Measurements from ENCODE around the gene CD300E.
A peak's percentile ranks its signal among the peaks of the same experiment; 100 is the strongest.

Gene CD300E

DNA sequence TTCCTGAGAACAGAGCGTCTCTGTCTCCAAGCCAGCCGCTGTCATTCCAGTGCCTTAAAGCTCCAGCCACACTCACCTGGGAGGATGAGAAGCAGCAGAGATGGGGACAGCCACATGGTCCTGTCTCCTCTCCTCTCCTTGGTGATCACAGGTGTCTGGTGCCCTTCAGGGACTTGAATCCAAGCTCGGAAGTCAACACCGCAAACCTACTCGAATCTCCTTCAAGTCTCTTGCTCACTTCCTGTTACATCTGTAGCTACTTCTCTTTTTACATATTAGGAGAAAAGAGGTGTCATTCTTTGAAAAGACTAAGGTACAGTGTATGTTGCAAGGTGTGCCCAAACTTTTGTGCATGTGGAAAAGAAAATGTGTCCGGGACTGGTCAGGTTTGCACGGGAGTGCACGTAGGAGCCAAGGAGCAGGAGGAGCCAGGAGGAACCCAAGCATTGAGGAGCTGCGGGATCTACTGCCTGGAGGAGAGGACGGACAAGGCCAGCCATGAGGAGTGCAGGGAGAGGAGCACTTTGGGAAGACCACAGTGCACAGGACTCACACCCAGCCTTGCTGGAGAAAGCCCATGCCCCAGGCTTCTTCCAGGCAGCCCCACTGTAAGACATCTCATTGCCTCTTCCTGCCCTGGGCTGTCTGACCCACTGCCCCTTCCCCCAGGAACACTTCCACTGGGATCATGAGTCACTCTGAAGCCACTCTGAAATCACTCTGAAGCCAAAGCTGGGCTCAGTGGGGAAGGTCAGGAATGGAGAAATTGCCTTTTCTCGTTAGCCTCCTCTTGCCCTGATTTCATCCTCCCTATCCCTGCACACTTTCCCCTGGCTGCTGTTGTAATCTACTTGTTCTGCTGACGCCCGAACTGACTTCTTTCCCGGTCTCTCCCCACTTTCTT lies 31.2 kb downstream of the CD300E start, which contains the start of gene CD300LD:
CD300LD (minus strand) TSS at position 197 of the 904 bp plus-strand sequence; CDS start at position 116, 81 bp downstream.
- H2AFZ ChIP-seq (ENCODE audit: low read depth, low read length) = no peak within 1 kb of the TSS
- H3K9ac ChIP-seq (ENCODE audit: low read length) = no peak within 1 kb of the TSS
- peak within 1 kb of the TSS; percentile 53 for H3K4me2 ChIP-seq (ENCODE audit: low read length)
- no peaks in the 10 kb centered on the region for H3K36me3 ChIP-seq (replicated peaks; ENCODE audit: low read depth, low read length)
- peaks cover 38% of the 10 kb centered on the region for H3K27me3 ChIP-seq (ENCODE audit: low read depth, low read length)
- H3K79me2 ChIP-seq (ENCODE audit: low read length) = no peaks in the 10 kb centered on the region
- TF ChIP-seq, protein P1, sequence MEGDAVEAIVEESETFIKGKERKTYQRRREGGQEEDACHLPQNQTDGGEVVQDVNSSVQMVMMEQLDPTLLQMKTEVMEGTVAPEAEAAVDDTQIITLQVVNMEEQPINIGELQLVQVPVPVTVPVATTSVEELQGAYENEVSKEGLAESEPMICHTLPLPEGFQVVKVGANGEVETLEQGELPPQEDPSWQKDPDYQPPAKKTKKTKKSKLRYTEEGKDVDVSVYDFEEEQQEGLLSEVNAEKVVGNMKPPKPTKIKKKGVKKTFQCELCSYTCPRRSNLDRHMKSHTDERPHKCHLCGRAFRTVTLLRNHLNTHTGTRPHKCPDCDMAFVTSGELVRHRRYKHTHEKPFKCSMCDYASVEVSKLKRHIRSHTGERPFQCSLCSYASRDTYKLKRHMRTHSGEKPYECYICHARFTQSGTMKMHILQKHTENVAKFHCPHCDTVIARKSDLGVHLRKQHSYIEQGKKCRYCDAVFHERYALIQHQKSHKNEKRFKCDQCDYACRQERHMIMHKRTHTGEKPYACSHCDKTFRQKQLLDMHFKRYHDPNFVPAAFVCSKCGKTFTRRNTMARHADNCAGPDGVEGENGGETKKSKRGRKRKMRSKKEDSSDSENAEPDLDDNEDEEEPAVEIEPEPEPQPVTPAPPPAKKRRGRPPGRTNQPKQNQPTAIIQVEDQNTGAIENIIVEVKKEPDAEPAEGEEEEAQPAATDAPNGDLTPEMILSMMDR (IDR thresholded peaks at IDR 0.05; ENCODE audit: low read depth, low read length) = no peak
- no peak for TF ChIP-seq EZH2phosphoT487 (IDR thresholded peaks at IDR 0.05; ENCODE audit: low read depth)
- no peaks in the 10 kb centered on the region for H3K9me3 ChIP-seq (ENCODE audit: insufficient read depth, low read length)
- H3K4me3 ChIP-seq (ENCODE audit: low read length) = peak within 1 kb of the TSS; percentile 43
- H3K27ac ChIP-seq (ENCODE audit: low read length) = no peak within 1 kb of the TSS
- H3K4me1 ChIP-seq (ENCODE audit: low read length) = peaks cover 14% of the 10 kb centered on the region
- H4K20me1 ChIP-seq (ENCODE audit: insufficient read depth, low read length) = no peaks in the 10 kb centered on the region

DNA sequence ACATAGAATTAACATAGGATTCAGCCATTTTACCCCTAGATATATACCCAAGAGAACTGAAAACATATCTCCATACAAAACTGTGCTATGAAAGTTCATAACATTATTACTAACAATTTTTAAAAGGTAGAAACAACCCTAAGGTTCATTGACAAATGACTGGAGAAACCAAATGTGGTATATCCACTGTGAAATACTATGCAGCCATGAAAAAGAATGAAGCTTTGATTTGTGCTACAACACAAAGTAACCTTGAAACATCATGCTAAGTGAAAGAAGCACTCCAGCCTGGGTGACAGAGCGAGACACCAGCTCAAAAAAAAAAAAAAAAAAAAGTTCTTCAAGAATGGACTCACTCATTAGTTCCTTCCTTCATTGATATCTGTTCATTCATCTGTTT lies 32.0 kb downstream of the CD300E start:
- Histone ChIP-seq H3K4me2 (ENCODE audit: low read length) (no peak overlapping the region), H3K79me2 (ENCODE audit: low read length) (no peaks in the 10 kb centered on the region), H3K36me3 (replicated peaks; ENCODE audit: low read depth, low read length) (no peaks in the 10 kb centered on the region), H3K4me1 (ENCODE audit: low read length) (peaks cover 9% of the 10 kb centered on the region), H3K4me3 (ENCODE audit: low read length) (no peak overlapping the region), H2AFZ (ENCODE audit: low read depth, low read length) (no peak overlapping the region), H3K27me3 (ENCODE audit: low read depth, low read length) (peaks cover 37% of the 10 kb centered on the region), H3K9me3 (ENCODE audit: insufficient read depth, low read length) (no peaks in the 10 kb centered on the region), H4K20me1 (ENCODE audit: insufficient read depth, low read length) (no peaks in the 10 kb centered on the region), H3K9ac (ENCODE audit: low read length) (no peak overlapping the region), H3K27ac (ENCODE audit: low read length) (no peak overlapping the region)
- no peak for TF ChIP-seq EZH2phosphoT487 (IDR thresholded peaks at IDR 0.05; ENCODE audit: low read depth)
- TF ChIP-seq, protein P1 (IDR thresholded peaks at IDR 0.05; ENCODE audit: low read depth, low read length) = no peak

GRCh38 chr17:74585711-74586110 lies 37.8 kb downstream of the CD300E start:
- TF ChIP-seq, protein P1 (IDR thresholded peaks at IDR 0.05; ENCODE audit: low read depth, low read length) = no peak
- TF ChIP-seq EZH2phosphoT487 (IDR thresholded peaks at IDR 0.05; ENCODE audit: low read depth) = no peak
- Histone ChIP-seq H2AFZ (ENCODE audit: low read depth, low read length) (no peak overlapping the region), H3K9ac (ENCODE audit: low read length) (no peak overlapping the region), H3K27ac (ENCODE audit: low read length) (no peak overlapping the region), H4K20me1 (ENCODE audit: insufficient read depth, low read length) (no peaks in the 10 kb centered on the region), H3K79me2 (ENCODE audit: low read length) (no peaks in the 10 kb centered on the region), H3K27me3 (ENCODE audit: low read depth, low read length) (peaks cover 55% of the 10 kb centered on the region), H3K4me3 (ENCODE audit: low read length) (no peak overlapping the region), H3K36me3 (replicated peaks; ENCODE audit: low read depth, low read length) (no peaks in the 10 kb centered on the region), H3K4me2 (ENCODE audit: low read length) (no peak overlapping the region), H3K4me1 (ENCODE audit: low read length) (no peaks in the 10 kb centered on the region), H3K9me3 (ENCODE audit: insufficient read depth, low read length) (no peaks in the 10 kb centered on the region)

- TF ChIP-seq, protein P1 (IDR thresholded peaks at IDR 0.05; ENCODE audit: low read depth, low read length) = no peak
- TF ChIP-seq EZH2phosphoT487 (IDR thresholded peaks at IDR 0.05; ENCODE audit: low read depth) = no peak
- Histone ChIP-seq H3K4me1 (ENCODE audit: low read length) (no peaks in the 10 kb centered on the region), H3K27me3 (ENCODE audit: low read depth, low read length) (peaks cover 51% of the 10 kb centered on the region), H3K79me2 (ENCODE audit: low read length) (no peaks in the 10 kb centered on the region), H3K27ac (ENCODE audit: low read length) (no peak overlapping the region), H3K9me3 (ENCODE audit: insufficient read depth, low read length) (no peaks in the 10 kb centered on the region), H3K4me2 (ENCODE audit: low read length) (no peak overlapping the region), H3K4me3 (ENCODE audit: low read length) (no peak overlapping the region), H2AFZ (ENCODE audit: low read depth, low read length) (no peak overlapping the region), H4K20me1 (ENCODE audit: insufficient read depth, low read length) (no peaks in the 10 kb centered on the region), H3K9ac (ENCODE audit: low read length) (no peak overlapping the region), H3K36me3 (replicated peaks; ENCODE audit: low read depth, low read length) (no peaks in the 10 kb centered on the region)
These were observed 39.1 kb downstream of the CD300E start for GRCh38 chr17:74584292-74585060.

All from OCI-LY3 (cell line).